ENCODE data around the gene GAPDH.
A peak's percentile ranks its signal among the peaks of the same experiment; 100 is the strongest.
"Not testable (repeated sequence)": the region's sequence is repeated elsewhere in the genome, so short reads cannot be mapped to it uniquely, and the experiment has no call there.

GAPDH gene

DNA sequence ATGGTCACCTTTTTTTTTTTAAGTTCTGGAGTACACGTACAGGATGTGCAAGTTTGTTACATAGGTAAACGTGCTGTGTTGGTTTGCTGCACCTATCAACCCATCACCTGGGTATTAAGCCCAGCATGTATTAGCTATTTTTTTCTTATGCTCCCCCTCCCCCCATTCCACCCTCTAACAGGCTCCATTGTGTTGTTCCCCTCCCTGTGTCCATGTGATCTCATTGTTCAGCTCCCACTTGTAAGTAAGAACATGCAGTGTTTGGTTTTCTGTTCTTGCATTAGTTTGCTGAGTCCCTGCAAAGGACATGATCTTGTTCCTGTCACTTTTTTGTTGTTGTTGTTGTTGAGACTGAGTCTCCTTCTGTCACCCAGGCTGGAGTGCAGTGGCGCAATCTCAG, 37.0 kb upstream of the GAPDH start:
- H2BK15ac ChIP-seq (ENCODE audit: low read length); H3K14ac ChIP-seq (ENCODE audit: low read length); H4K8ac ChIP-seq (ENCODE audit: low read depth, low read length); H2BK12ac ChIP-seq (ENCODE audit: low read length); H2BK5ac ChIP-seq (ENCODE audit: low read length); H3K4me2 ChIP-seq (ENCODE audit: insufficient read depth, low read length, poor library complexity, severe bottlenecking); H3K4ac ChIP-seq (ENCODE audit: low read length); H3K27me3 ChIP-seq (ENCODE audit: control insufficient read depth in 3 of 3, insufficient read depth in 3 of 3, low read depth in 1 of 3, low read length in 3 of 3); H4K91ac ChIP-seq (ENCODE audit: low read depth, low read length, poor library complexity); H3K79me1 ChIP-seq (ENCODE audit: low read depth, low read length); H2AFZ ChIP-seq (ENCODE audit: low read length); H2AK5ac ChIP-seq (ENCODE audit: low read depth, low read length); H3K9me3 ChIP-seq (replicated peaks in 1 of 2; ENCODE audit: control insufficient read depth in 2 of 2, insufficient read depth in 1 of 2, low read depth in 1 of 2, low read length in 2 of 2); H3K18ac ChIP-seq (ENCODE audit: low read length); H3K4me3 ChIP-seq (ENCODE audit: low read length in 2 of 2); H3K9ac ChIP-seq (ENCODE audit: low read depth, low read length, poor library complexity); DNase-seq (ENCODE audit: low spot score); H2BK120ac ChIP-seq (ENCODE audit: low read depth, low read length); H3K23ac ChIP-seq (ENCODE audit: low read depth, low read length, poor library complexity); H3K27ac ChIP-seq (replicated peaks; ENCODE audit: low read length): not testable (repeated sequence)
- peaks cover 10 to 15% of the 10 kb centered on the region in 2 donors for H3K4me1 ChIP-seq (ENCODE audit: control insufficient read depth in 2 of 2, insufficient read depth in 1 of 2, low read depth in 1 of 2, low read length in 2 of 2)
- no CpG with 5 or more reads among the region's 3 CpGs for WGBS, 2 donors (ENCODE audit: extremely low coverage in 2 of 2, insufficient read length in 2 of 2, insufficient replicate concordance in 1 of 2)
- H3K36me3 ChIP-seq (replicated peaks in 1 of 2; ENCODE audit: control insufficient read depth in 2 of 2, insufficient read depth in 2 of 2, low read length in 2 of 2) = peaks cover 23 to 77% of the 10 kb centered on the region in 2 donors

DNA sequence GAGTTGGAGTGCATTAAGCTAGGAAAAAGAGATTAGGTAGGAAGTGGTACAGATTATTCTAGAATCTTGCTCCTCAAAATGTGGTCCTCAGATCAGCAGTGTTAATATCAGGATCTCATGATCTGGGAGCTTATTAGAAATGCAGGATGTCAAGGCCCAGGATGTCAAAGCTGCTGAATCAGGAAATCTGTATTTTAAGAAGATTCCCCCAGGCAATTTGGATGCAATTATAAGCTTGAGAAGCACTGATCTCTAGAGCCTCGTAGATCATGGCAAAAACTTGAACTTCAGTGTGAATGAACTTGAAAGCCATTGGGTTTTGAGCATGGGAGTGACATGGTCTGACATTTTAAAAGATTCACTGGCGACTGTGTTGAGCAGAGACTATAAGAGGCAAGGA, 33.9 kb upstream of the GAPDH start:
- Histone ChIP-seq H3K27ac (replicated peaks; ENCODE audit: low read length) (no peak overlapping the region), H2AFZ (ENCODE audit: low read length) (no peak overlapping the region), H2BK5ac (ENCODE audit: low read length) (no peak overlapping the region), H3K79me1 (ENCODE audit: low read depth, low read length) (peaks cover 2% of the 10 kb centered on the region), H3K9ac (ENCODE audit: low read depth, low read length, poor library complexity) (no peak overlapping the region), H3K23ac (ENCODE audit: low read depth, low read length, poor library complexity) (no peak overlapping the region), H2BK120ac (ENCODE audit: low read depth, low read length) (no peak overlapping the region), H4K8ac (ENCODE audit: low read depth, low read length) (no peak overlapping the region), H3K4me1 (ENCODE audit: control insufficient read depth in 2 of 2, insufficient read depth in 1 of 2, low read depth in 1 of 2, low read length in 2 of 2) (peaks cover 5 to 8% of the 10 kb centered on the region in 2 donors), H3K36me3 (replicated peaks in 1 of 2; ENCODE audit: control insufficient read depth in 2 of 2, insufficient read depth in 2 of 2, low read length in 2 of 2) (peaks cover 23 to 97% of the 10 kb centered on the region in 2 donors), H3K18ac (ENCODE audit: low read length) (no peak overlapping the region), H3K9me3 (replicated peaks in 1 of 2; ENCODE audit: control insufficient read depth in 2 of 2, insufficient read depth in 1 of 2, low read depth in 1 of 2, low read length in 2 of 2) (no peaks in the 10 kb centered on the region), H3K27me3 (ENCODE audit: control insufficient read depth in 3 of 3, insufficient read depth in 3 of 3, low read depth in 1 of 3, low read length in 3 of 3) (no peaks in the 10 kb centered on the region), H3K4me3 (ENCODE audit: low read length in 2 of 2) (no peak overlapping the region), H2BK12ac (ENCODE audit: low read length) (no peak overlapping the region), H2AK5ac (ENCODE audit: low read depth, low read length) (no peak overlapping the region), H3K14ac (ENCODE audit: low read length) (no peak overlapping the region), H3K4ac (ENCODE audit: low read length) (no peak overlapping the region), H3K4me2 (ENCODE audit: insufficient read depth, low read length, poor library complexity, severe bottlenecking) (no peak overlapping the region), H4K91ac (ENCODE audit: low read depth, low read length, poor library complexity) (no peak overlapping the region), H2BK15ac (ENCODE audit: low read length) (no peak overlapping the region)
- no CpG with 5 or more reads among the region's 2 CpGs for WGBS, 2 donors (ENCODE audit: extremely low coverage in 2 of 2, insufficient read length in 2 of 2, insufficient replicate concordance in 1 of 2)
- no peak for DNase-seq (ENCODE audit: low spot score)

DNA sequence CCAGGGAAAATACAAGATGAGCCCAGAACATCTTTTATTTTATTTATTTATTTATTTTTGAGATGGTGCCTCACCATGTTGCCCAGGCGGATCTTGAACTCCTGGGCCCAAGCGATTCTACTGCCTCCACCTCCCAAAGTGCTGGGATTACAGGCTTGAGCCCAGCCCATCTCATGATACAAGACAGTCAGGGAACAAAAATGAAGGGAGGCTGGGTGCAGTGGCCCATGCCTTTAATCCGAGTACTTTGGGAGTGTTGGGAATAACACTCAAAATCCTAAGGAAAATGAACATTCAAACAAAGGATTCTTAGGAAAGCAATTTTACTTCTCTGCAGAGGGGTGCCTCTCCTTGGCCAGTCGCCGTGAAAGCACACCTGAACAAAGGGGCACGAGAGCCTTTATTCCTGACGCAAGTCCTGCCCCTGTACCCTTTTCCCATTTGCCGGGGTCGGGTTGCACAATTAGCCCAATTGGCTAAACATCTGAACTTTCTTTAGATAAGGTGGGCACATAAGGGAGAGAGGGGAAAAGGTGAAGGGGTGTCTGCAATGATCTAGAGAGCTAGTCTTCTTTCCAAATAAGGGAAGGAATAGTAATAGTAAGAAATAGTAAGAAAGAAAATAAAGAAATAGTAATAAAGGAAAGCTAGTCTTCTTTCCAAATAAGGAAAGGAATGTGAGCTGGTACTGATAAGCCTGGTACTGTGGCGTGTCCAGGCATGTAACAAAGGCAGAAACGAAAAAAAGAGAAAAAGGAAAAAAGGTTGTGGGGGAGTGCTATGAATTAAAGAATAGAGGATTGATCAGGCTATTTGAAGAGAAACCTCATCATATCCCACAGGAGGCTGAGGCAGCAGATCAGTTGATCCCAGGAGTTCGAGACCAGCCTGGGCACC, 27.0 kb upstream of the GAPDH start:
- Histone ChIP-seq H3K9me3 (replicated peaks in 1 of 2; ENCODE audit: control insufficient read depth in 2 of 2, insufficient read depth in 1 of 2, low read depth in 1 of 2, low read length in 2 of 2) (no peaks in the 10 kb centered on the region), H3K27ac (replicated peaks; ENCODE audit: low read length) (peak overlapping the region; percentile 88), H2AK5ac (ENCODE audit: low read depth, low read length) (no peak overlapping the region), H3K4me3 (ENCODE audit: low read length in 2 of 2) (no peak overlapping the region), H3K4me1 (ENCODE audit: control insufficient read depth in 2 of 2, insufficient read depth in 1 of 2, low read depth in 1 of 2, low read length in 2 of 2) (peaks cover 0 to 4% of the 10 kb centered on the region in 2 donors), H2BK15ac (ENCODE audit: low read length) (no peak overlapping the region), H4K8ac (ENCODE audit: low read depth, low read length) (no peak overlapping the region), H3K4ac (ENCODE audit: low read length) (no peak overlapping the region), H2BK120ac (ENCODE audit: low read depth, low read length) (no peak overlapping the region), H3K79me1 (ENCODE audit: low read depth, low read length) (no peaks in the 10 kb centered on the region), H2BK5ac (ENCODE audit: low read length) (no peak overlapping the region), H3K23ac (ENCODE audit: low read depth, low read length, poor library complexity) (no peak overlapping the region), H3K4me2 (ENCODE audit: insufficient read depth, low read length, poor library complexity, severe bottlenecking) (no peak overlapping the region), H3K9ac (ENCODE audit: low read depth, low read length, poor library complexity) (no peak overlapping the region), H2BK12ac (ENCODE audit: low read length) (no peak overlapping the region), H3K27me3 (ENCODE audit: control insufficient read depth in 3 of 3, insufficient read depth in 3 of 3, low read depth in 1 of 3, low read length in 3 of 3) (no peaks in the 10 kb centered on the region), H4K91ac (ENCODE audit: low read depth, low read length, poor library complexity) (no peak overlapping the region), H3K18ac (ENCODE audit: low read length) (no peak overlapping the region), H3K14ac (ENCODE audit: low read length) (no peak overlapping the region), H2AFZ (ENCODE audit: low read length) (no peak overlapping the region), H3K36me3 (replicated peaks in 1 of 2; ENCODE audit: control insufficient read depth in 2 of 2, insufficient read depth in 2 of 2, low read length in 2 of 2) (peaks cover 20 to 94% of the 10 kb centered on the region in 2 donors)
- no peak for DNase-seq (ENCODE audit: low spot score)
- no CpG with 5 or more reads among the region's 12 CpGs for WGBS, 2 donors (ENCODE audit: extremely low coverage in 2 of 2, insufficient read length in 2 of 2, insufficient replicate concordance in 1 of 2)

DNA sequence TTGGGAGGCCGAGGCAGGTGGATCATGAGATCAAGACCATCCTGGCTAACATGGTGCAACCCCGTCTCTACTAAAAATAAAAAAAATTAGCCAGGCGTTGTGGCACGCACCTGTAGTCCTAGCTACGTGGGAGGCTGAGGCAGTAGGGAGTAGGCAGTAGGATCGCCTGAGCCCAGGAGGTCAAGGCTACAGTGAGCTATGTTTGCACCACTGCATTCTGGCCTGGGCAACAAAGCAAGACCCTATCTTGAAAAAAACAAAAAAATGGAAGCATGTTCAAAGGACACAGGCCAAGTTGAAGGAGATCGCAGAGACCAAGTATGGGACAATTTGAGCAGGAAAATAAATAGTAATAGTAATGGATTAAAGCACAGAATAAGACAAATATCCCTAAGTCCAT, 26.2 kb upstream of the GAPDH start:
- peaks cover 0 to 4% of the 10 kb centered on the region in 2 donors for H3K4me1 ChIP-seq (ENCODE audit: control insufficient read depth in 2 of 2, insufficient read depth in 1 of 2, low read depth in 1 of 2, low read length in 2 of 2)
- no peak overlapping the region for H2AFZ ChIP-seq (ENCODE audit: low read length)
- H3K27ac ChIP-seq (replicated peaks; ENCODE audit: low read length) = peak overlapping the region; percentile 88

More for the DNA sequence above, 26.2 kb upstream of the GAPDH start:
- DNase-seq (ENCODE audit: low spot score) = no peak
- Histone ChIP-seq H3K18ac (ENCODE audit: low read length) (peak overlapping the region; percentile 70), H2BK12ac (ENCODE audit: low read length) (no peak overlapping the region), H2AK5ac (ENCODE audit: low read depth, low read length) (no peak overlapping the region), H3K4ac (ENCODE audit: low read length) (no peak overlapping the region), H3K9me3 (replicated peaks in 1 of 2; ENCODE audit: control insufficient read depth in 2 of 2, insufficient read depth in 1 of 2, low read depth in 1 of 2, low read length in 2 of 2) (no peaks in the 10 kb centered on the region), H3K27me3 (ENCODE audit: control insufficient read depth in 3 of 3, insufficient read depth in 3 of 3, low read depth in 1 of 3, low read length in 3 of 3) (no peaks in the 10 kb centered on the region), H3K14ac (ENCODE audit: low read length) (no peak overlapping the region), H2BK15ac (ENCODE audit: low read length) (no peak overlapping the region), H3K23ac (ENCODE audit: low read depth, low read length, poor library complexity) (no peak overlapping the region), H3K36me3 (replicated peaks in 1 of 2; ENCODE audit: control insufficient read depth in 2 of 2, insufficient read depth in 2 of 2, low read length in 2 of 2) (peaks cover 28 to 94% of the 10 kb centered on the region in 2 donors), H2BK5ac (ENCODE audit: low read length) (no peak overlapping the region), H4K91ac (ENCODE audit: low read depth, low read length, poor library complexity) (no peak overlapping the region), H3K79me1 (ENCODE audit: low read depth, low read length) (no peaks in the 10 kb centered on the region), H2BK120ac (ENCODE audit: low read depth, low read length) (no peak overlapping the region), H3K9ac (ENCODE audit: low read depth, low read length, poor library complexity) (no peak overlapping the region), H4K8ac (ENCODE audit: low read depth, low read length) (no peak overlapping the region), H3K4me2 (ENCODE audit: insufficient read depth, low read length, poor library complexity, severe bottlenecking) (no peak overlapping the region), H3K4me3 (ENCODE audit: low read length in 2 of 2) (no peak overlapping the region)
- WGBS, 2 donors (ENCODE audit: extremely low coverage in 2 of 2, insufficient read length in 2 of 2, insufficient replicate concordance in 1 of 2) = no CpG with 5 or more reads among the region's 7 CpGs
